HCT116 (cell line): ENCODE results near the gene MUC3A. TPM values are rescaled to one million over a fixed set of nuclear protein-coding genes. Genes with fewer than 3 reads are reported as not detected.

Experiments used
- ATAC-seq: fragments of 200-7000 bp; cut with Tn5 transposase; 2 replicates; pipeline ENCODE4 v1.9.1; 2020; ENCODE audit warnings: mild to moderate bottlenecking, moderate library complexity
- BruUV-seq: library from RNA; stranded (reverse); fragments of 400-500 nt; replicated peaks from 2 replicates; lab custom pipeline; 2021; lab: Mats Ljungman, UMichigan
- CTCF ChIA-PET: fragments of 300-600 bp; sonication (Branson Sonifier 250); formaldehyde crosslinking; loops from one replicate; lab custom pipeline; 2021; ENCODE audit warnings: antibody characterized with exemption; lab: Charles Lee
- POLR2A ChIA-PET: fragments of 300-600, 350-600 bp; sonication (Branson Sonifier 250); formaldehyde crosslinking; loops from one replicate; lab custom pipeline; 2021; ENCODE audit warnings: antibody characterized with exemption; lab: Charles Lee
- RAD21 ChIA-PET, 2 experiments: fragments of 300-600 bp; sonication (Branson Sonifier 250); formaldehyde crosslinking; loops; one replicate each; lab custom pipeline; 2023; ENCODE audit warnings: low total read pairs in 2 of 2; ENCODE audit not compliant: uncharacterized antibody in 2 of 2, unreplicated experiment in 2 of 2, low non-redundant PET in 1 of 2; lab: Charles Lee
- DNase-seq: peaks from one replicate; pipeline ENCODE4 v3.0.0-alpha.2; 2010; ENCODE audit warnings: low read depth, low spot score
- H2AFZ ChIP-seq: fragments of 200-600 bp; shearing (Covaris generic), sonication (generic); 2 replicates; pipeline ENCODE4 v1.6.1; 2017; ENCODE audit warnings: low read depth, mixed run types, mixed read lengths, antibody characterized with exemption, low read length; ENCODE audit not compliant: poor library complexity, severe bottlenecking
- H3K27ac ChIP-seq: 2 replicates; pipeline ENCODE4 v1.5.1; 2012; ENCODE audit warnings: low read depth, low read length
- H3K27me3 ChIP-seq: fragments of 200-600 bp; sonication (generic); 2 replicates; pipeline ENCODE4 v1.6.1; 2016; ENCODE audit warnings: mixed run types, low read length, mixed read lengths; ENCODE audit not compliant: insufficient read depth
- H3K36me3 ChIP-seq, 2 experiments: fragments of 200-500 bp in 1 of 2; fragments of 200-600 bp in 1 of 2; sonication (Bioruptor generic) in 1 of 2; sonication (generic) in 1 of 2; 2 replicates each; pipeline versions ENCODE4 v1.5.1 to v1.6.1; 2014 to 2016; ENCODE audit warnings: low read length in 2 of 2, inconsistent platforms in 1 of 2, mixed read lengths in 1 of 2, mixed run types in 1 of 2; ENCODE audit not compliant: insufficient read depth in 2 of 2, control insufficient read depth in 1 of 2
- H3K4me1 ChIP-seq, 2 experiments: fragments of 200-600 bp in 1 of 2; sonication (generic) in 1 of 2; 2 replicates each; pipeline versions ENCODE4 v1.5.1 to v1.6.1; 2012 to 2017; ENCODE audit warnings: low read length in 2 of 2, inconsistent platforms in 1 of 2, mild to moderate bottlenecking in 1 of 2, mixed read lengths in 1 of 2, mixed run types in 1 of 2, moderate library complexity in 1 of 2; ENCODE audit not compliant: insufficient read depth in 2 of 2, control insufficient read depth in 1 of 2
- H3K4me2 ChIP-seq: fragments of 200-600 bp; sonication (generic); 2 replicates; pipeline ENCODE4 v1.6.1; 2017; ENCODE audit warnings: mixed run types, low read length, mixed read lengths
- H3K4me3 ChIP-seq, 2 experiments: fragments of 200-600 bp in 1 of 2; sonication (generic) in 1 of 2; replicated peaks in 1 of 2; 2 replicates each; pipeline ENCODE4 v1.5.1; 2011 to 2016; ENCODE audit warnings: low read length in 2 of 2, control low read depth in 1 of 2, low read depth in 1 of 2, mild to moderate bottlenecking in 1 of 2, mixed read lengths in 1 of 2, mixed run types in 1 of 2
- H3K79me2 ChIP-seq: fragments of 200-600 bp; sonication (generic); 2 replicates; pipeline ENCODE4 v1.6.1; 2017; ENCODE audit warnings: mild to moderate bottlenecking, mixed run types, low read length, moderate library complexity, mixed read lengths; ENCODE audit not compliant: insufficient read depth
- H3K9ac ChIP-seq: fragments of 200-600 bp; sonication (generic); 2 replicates; pipeline ENCODE4 v1.6.1; 2016; ENCODE audit warnings: low read length, mixed read lengths
- H3K9me2 ChIP-seq: fragments of 200-600 bp; sonication (generic), shearing (Covaris generic); 2 replicates; pipeline ENCODE4 v1.6.1; 2017; ENCODE audit warnings: mixed run types, mild to moderate bottlenecking, moderate library complexity; ENCODE audit not compliant: insufficient read depth
- H3K9me3 ChIP-seq, 2 experiments: fragments of 200-500 bp in 1 of 2; fragments of 200-600 bp in 1 of 2; sonication (Bioruptor generic) in 1 of 2; sonication (generic) in 1 of 2; 2 replicates each; pipeline ENCODE4 v1.6.1; 2014 to 2017; ENCODE audit warnings: low read length in 2 of 2, mixed read lengths in 2 of 2, inconsistent platforms in 1 of 2, low read depth in 1 of 2, mild to moderate bottlenecking in 1 of 2, mixed run types in 1 of 2, moderate library complexity in 1 of 2; ENCODE audit not compliant: control insufficient read depth in 1 of 2, insufficient read depth in 1 of 2
- H4K20me1 ChIP-seq: fragments of 200-600 bp; sonication (generic), shearing (Covaris generic); 2 replicates; pipeline ENCODE4 v1.6.1; 2017; ENCODE audit warnings: mixed run types, mild to moderate bottlenecking, moderate library complexity; ENCODE audit not compliant: insufficient read depth
- ATF3 ChIP-seq: IDR thresholded peaks from 2 replicates; pipeline ENCODE4 v1.6.1; 2012
- CBX3 ChIP-seq: IDR thresholded peaks from 2 replicates; pipeline ENCODE4 v1.6.1; 2012; ENCODE audit warnings: low read depth
- CEBPB ChIP-seq: IDR thresholded peaks from 2 replicates; pipeline ENCODE4 v1.6.1; 2012; ENCODE audit warnings: low read depth
- CTCF ChIP-seq, 3 experiments: fragments of 200-600 bp in 1 of 3; sonication (generic) in 1 of 3; IDR thresholded peaks in 2 of 3; conservative IDR thresholded peaks in 1 of 3; 2 replicates each; pipeline ENCODE4 v1.5.1; 2012 to 2017; ENCODE audit warnings: low read depth in 2 of 3, low read length in 2 of 3, antibody characterized with exemption in 1 of 3, borderline replicate concordance in 1 of 3, control low read depth in 1 of 3, mild to moderate bottlenecking in 1 of 3, mixed read lengths in 1 of 3, mixed run types in 1 of 3, moderate library complexity in 1 of 3; ENCODE audit not compliant: insufficient read depth in 1 of 3
- EGR1 ChIP-seq: IDR thresholded peaks from 2 replicates; pipeline ENCODE4 v1.6.1; 2012; ENCODE audit warnings: low read depth
- ELF1 ChIP-seq: IDR thresholded peaks from 2 replicates; pipeline ENCODE4 v1.6.1; 2012; ENCODE audit warnings: low read depth, borderline replicate concordance
- EZH2 ChIP-seq: fragments of 200-600 bp; sonication (generic); IDR thresholded peaks from 2 replicates; pipeline ENCODE4 v1.6.1; 2017; ENCODE audit warnings: antibody characterized with exemption, mixed run types
- EZH2phosphoT487 ChIP-seq: fragments of 200-600 bp; IDR thresholded peaks from 2 replicates; pipeline ENCODE4 v1.6.1; 2018; ENCODE audit warnings: antibody characterized with exemption, borderline replicate concordance
- POLR2A ChIP-seq: IDR thresholded peaks from 2 replicates; pipeline ENCODE4 v1.7.0; 2011; ENCODE audit warnings: borderline replicate concordance; ENCODE audit not compliant: insufficient read depth, insufficient read length; ENCODE audit errors: extremely low read depth
- POLR2AphosphoS5 ChIP-seq: IDR thresholded peaks from 2 replicates; pipeline ENCODE4 v1.6.1; 2011; ENCODE audit warnings: mild to moderate bottlenecking, low read depth, low read length, moderate library complexity
- REST ChIP-seq: IDR thresholded peaks from 2 replicates; pipeline ENCODE4 v1.6.1; 2012; ENCODE audit warnings: low read depth
- SIN3A ChIP-seq: IDR thresholded peaks from 2 replicates; pipeline ENCODE4 v1.6.1; 2012; ENCODE audit warnings: low read depth
- SP1 ChIP-seq: IDR thresholded peaks from 2 replicates; pipeline ENCODE4 v1.6.1; 2012; ENCODE audit warnings: low read depth
- SRF ChIP-seq: IDR thresholded peaks from 2 replicates; pipeline ENCODE4 v1.6.1; 2012; ENCODE audit warnings: low read depth
- TCF7L2 ChIP-seq: IDR thresholded peaks from 2 replicates; pipeline ENCODE4 v1.7.0; 2011; ENCODE audit warnings: borderline replicate concordance, inconsistent platforms; ENCODE audit not compliant: insufficient read depth, insufficient read length; ENCODE audit errors: extremely low read depth
- YY1 ChIP-seq: IDR thresholded peaks from 2 replicates; pipeline ENCODE4 v1.6.1; 2011; ENCODE audit warnings: low read length, low read depth, moderate library complexity, mild to moderate bottlenecking; ENCODE audit not compliant: insufficient replicate concordance; ENCODE audit errors: extremely low read depth
- ZFX ChIP-seq: fragments of 450-650 bp; IDR thresholded peaks from 2 replicates; pipeline ENCODE4 v1.6.1; 2017
- ZNF274 ChIP-seq: fragments of 200-500 bp; sonication (Bioruptor generic); IDR thresholded peaks from 2 replicates; pipeline ENCODE4 v1.6.1; 2014; ENCODE audit warnings: mild to moderate bottlenecking, low read depth, low read length, inconsistent platforms
- intact Hi-C: fragments of 100-400 bp; cut with micrococcal nuclease; formaldehyde crosslinking; loops from 2 replicates; pipeline ENCODE4 v1.10.0; 2022
- total RNA-seq: library from RNA; stranded (reverse); gene quantifications from one replicate; pipeline ENCODE4 v1.2.1, GENCODE V29; 2021; ENCODE audit not compliant: unreplicated experiment

The MUC3A gene
- total RNA-seq, 1 experiment from 2014 or later = 30.8 TPM

GRCh38 chr7:100942045-100942774, 7.1 kb upstream of the MUC3A start:
- no peak overlapping the region for H3K9ac ChIP-seq

More at GRCh38 chr7:100942045-100942774, 7.1 kb upstream of the MUC3A start:
- intact Hi-C loops = no loop called here
- RAD21 ChIA-PET = no interaction called here
- no peak overlapping the region for H3K4me3 ChIP-seq
- no peaks in the 10 kb centered on the region for H3K9me2 ChIP-seq
- H2AFZ ChIP-seq = no peak overlapping the region
- CTCF ChIA-PET = no interaction called here
- H3K4me2 ChIP-seq = no peak overlapping the region
- peaks cover 0 to 3% of the 10 kb centered on the region in 2 experiments; a peak in 1 of 4 replicates for H3K9me3 ChIP-seq
- BruUV-seq = no TSS peak
- TF ChIP-seq ZFX (no peak), POLR2A (no peak), EGR1 (no peak), TCF7L2 (no peak), CTCF (IDR thresholded peaks at IDR 0.05 in 2 of 3, conservative IDR thresholded peaks at IDR 0.05 in 1 of 3; ENCODE audit: borderline replicate concordance in 1 of 3, insufficient read depth in 1 of 3, low read depth in 2 of 3, low read length in 2 of 3) (no peak), EZH2 (no peak), CBX3 (no peak), POLR2AphosphoS5 (no peak), CEBPB (no peak), SRF (no peak), EZH2phosphoT487 (no peak), ZNF274 (no peak), SP1 (no peak), ATF3 (no peak), SIN3A (no peak), ELF1 (no peak), REST (no peak), YY1 (no peak)
- no peaks in the 10 kb centered on the region for H3K36me3 ChIP-seq
- no peaks in the 10 kb centered on the region for H4K20me1 ChIP-seq
- no peak for ATAC-seq
- DNase-seq = no peak
- no peak overlapping the region for H3K27ac ChIP-seq
- H3K27me3 ChIP-seq = no peaks in the 10 kb centered on the region
- H3K4me1 ChIP-seq = no peaks in the 10 kb centered on the region
- POLR2A ChIA-PET = no interaction called here
- no peaks in the 10 kb centered on the region for H3K79me2 ChIP-seq
